ENCODE results near the gene ISYNA1. TPM values are rescaled to one million over a fixed set of nuclear protein-coding genes. Genes with fewer than 3 reads are reported as not detected.

Gene ISYNA1
- total and polyA plus RNA-seq, 2 experiments from 2014 or later, result 191 to 208 TPM

- TF ChIP-seq, protein P1, sequence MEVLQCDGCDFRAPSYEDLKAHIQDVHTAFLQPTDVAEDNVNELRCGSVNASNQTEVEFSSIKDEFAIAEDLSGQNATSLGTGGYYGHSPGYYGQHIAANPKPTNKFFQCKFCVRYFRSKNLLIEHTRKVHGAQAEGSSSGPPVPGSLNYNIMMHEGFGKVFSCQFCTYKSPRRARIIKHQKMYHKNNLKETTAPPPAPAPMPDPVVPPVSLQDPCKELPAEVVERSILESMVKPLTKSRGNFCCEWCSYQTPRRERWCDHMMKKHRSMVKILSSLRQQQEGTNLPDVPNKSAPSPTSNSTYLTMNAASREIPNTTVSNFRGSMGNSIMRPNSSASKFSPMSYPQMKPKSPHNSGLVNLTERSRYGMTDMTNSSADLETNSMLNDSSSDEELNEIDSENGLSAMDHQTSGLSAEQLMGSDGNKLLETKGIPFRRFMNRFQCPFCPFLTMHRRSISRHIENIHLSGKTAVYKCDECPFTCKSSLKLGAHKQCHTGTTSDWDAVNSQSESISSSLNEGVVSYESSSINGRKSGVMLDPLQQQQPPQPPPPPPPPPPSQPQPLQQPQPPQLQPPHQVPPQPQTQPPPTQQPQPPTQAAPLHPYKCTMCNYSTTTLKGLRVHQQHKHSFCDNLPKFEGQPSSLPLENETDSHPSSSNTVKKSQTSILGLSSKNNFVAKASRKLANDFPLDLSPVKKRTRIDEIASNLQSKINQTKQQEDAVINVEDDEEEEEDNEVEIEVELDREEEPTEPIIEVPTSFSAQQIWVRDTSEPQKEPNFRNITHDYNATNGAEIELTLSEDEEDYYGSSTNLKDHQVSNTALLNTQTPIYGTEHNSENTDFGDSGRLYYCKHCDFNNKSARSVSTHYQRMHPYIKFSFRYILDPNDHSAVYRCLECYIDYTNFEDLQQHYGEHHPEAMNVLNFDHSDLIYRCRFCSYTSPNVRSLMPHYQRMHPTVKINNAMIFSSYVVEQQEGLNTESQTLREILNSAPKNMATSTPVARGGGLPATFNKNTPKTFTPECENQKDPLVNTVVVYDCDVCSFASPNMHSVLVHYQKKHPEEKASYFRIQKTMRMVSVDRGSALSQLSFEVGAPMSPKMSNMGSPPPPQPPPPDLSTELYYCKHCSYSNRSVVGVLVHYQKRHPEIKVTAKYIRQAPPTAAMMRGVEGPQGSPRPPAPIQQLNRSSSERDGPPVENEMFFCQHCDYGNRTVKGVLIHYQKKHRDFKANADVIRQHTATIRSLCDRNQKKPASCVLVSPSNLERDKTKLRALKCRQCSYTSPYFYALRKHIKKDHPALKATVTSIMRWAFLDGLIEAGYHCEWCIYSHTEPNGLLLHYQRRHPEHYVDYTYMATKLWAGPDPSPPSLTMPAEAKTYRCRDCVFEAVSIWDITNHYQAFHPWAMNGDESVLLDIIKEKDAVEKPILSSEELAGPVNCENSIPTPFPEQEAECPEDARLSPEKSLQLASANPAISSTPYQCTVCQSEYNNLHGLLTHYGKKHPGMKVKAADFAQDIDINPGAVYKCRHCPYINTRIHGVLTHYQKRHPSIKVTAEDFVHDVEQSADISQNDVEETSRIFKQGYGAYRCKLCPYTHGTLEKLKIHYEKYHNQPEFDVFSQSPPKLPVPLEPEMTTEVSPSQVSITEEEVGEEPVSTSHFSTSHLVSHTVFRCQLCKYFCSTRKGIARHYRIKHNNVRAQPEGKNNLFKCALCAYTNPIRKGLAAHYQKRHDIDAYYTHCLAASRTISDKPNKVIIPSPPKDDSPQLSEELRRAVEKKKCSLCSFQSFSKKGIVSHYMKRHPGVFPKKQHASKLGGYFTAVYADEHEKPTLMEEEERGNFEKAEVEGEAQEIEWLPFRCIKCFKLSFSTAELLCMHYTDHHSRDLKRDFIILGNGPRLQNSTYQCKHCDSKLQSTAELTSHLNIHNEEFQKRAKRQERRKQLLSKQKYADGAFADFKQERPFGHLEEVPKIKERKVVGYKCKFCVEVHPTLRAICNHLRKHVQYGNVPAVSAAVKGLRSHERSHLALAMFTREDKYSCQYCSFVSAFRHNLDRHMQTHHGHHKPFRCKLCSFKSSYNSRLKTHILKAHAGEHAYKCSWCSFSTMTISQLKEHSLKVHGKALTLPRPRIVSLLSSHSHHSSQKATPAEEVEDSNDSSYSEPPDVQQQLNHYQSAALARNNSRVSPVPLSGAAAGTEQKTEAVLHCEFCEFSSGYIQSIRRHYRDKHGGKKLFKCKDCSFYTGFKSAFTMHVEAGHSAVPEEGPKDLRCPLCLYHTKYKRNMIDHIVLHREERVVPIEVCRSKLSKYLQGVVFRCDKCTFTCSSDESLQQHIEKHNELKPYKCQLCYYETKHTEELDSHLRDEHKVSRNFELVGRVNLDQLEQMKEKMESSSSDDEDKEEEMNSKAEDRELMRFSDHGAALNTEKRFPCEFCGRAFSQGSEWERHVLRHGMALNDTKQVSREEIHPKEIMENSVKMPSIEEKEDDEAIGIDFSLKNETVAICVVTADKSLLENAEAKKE (CRISPR knock-in tag; IDR thresholded peaks at IDR 0.05), result no peak
These were observed 52.6 kb downstream of the ISYNA1 start (continued) for GRCh38 chr19:18385359-18385674.

DNA sequence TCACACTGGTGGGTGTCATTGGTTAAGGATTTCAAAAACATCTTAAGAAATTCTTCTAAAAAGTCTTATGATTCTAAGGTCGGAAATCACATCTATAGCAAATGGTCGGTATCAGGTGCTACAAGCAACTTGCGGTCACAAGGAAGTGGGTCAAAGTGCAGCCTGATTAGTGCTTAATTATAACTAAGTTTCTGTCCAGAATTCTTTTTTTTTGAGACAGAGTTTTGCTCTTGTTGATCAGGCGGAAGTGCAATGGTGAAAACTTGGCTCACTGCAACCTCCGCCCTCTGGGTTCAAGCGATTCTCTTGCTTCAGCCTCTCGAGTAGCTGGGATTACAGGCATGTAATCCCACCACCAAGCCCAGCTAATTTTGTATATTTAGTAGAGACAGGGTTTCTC lies 53.2 kb downstream of the ISYNA1 start:
- H3K27ac ChIP-seq (ENCODE audit: low read depth), result no peak overlapping the region
- no peak for DNase-seq (ENCODE audit: low spot score)
- H3K9me2 ChIP-seq (ENCODE audit: insufficient read depth), result no peaks in the 10 kb centered on the region
- Mint-ChIP-seq H3K4me3 (no peak overlapping the region), H3K36me3 (ENCODE audit: low read depth) (peaks cover 8% of the 10 kb centered on the region), H3K27ac (no peak overlapping the region), H3K27me3 (ENCODE audit: insufficient read depth, low read depth, poor library complexity) (peaks cover 35% of the 10 kb centered on the region), H3K4me1 (peaks cover 19% of the 10 kb centered on the region), H3K9me3 (no peaks in the 10 kb centered on the region)
- peaks cover 20% of the 10 kb centered on the region for H3K27me3 ChIP-seq (ENCODE audit: insufficient read depth)
- H2AFZ ChIP-seq, result no peak overlapping the region
- no peaks in the 10 kb centered on the region for H3K79me2 ChIP-seq (replicated peaks; ENCODE audit: insufficient read depth)
- H3K4me3 ChIP-seq, result no peak overlapping the region
- no peak overlapping the region for H3K4me2 ChIP-seq
- H3K4me1 ChIP-seq (ENCODE audit: insufficient read depth), result peaks cover 9% of the 10 kb centered on the region
- H4K20me1 ChIP-seq (replicated peaks; ENCODE audit: insufficient read depth), result no peaks in the 10 kb centered on the region
- no peaks in the 10 kb centered on the region for H3K36me3 ChIP-seq (ENCODE audit: insufficient read depth)
- H3F3A ChIP-seq (replicated peaks; ENCODE audit: low read depth), result peaks cover 27% of the 10 kb centered on the region
- no peak for ATAC-seq
- TF ChIP-seq, protein P2, sequence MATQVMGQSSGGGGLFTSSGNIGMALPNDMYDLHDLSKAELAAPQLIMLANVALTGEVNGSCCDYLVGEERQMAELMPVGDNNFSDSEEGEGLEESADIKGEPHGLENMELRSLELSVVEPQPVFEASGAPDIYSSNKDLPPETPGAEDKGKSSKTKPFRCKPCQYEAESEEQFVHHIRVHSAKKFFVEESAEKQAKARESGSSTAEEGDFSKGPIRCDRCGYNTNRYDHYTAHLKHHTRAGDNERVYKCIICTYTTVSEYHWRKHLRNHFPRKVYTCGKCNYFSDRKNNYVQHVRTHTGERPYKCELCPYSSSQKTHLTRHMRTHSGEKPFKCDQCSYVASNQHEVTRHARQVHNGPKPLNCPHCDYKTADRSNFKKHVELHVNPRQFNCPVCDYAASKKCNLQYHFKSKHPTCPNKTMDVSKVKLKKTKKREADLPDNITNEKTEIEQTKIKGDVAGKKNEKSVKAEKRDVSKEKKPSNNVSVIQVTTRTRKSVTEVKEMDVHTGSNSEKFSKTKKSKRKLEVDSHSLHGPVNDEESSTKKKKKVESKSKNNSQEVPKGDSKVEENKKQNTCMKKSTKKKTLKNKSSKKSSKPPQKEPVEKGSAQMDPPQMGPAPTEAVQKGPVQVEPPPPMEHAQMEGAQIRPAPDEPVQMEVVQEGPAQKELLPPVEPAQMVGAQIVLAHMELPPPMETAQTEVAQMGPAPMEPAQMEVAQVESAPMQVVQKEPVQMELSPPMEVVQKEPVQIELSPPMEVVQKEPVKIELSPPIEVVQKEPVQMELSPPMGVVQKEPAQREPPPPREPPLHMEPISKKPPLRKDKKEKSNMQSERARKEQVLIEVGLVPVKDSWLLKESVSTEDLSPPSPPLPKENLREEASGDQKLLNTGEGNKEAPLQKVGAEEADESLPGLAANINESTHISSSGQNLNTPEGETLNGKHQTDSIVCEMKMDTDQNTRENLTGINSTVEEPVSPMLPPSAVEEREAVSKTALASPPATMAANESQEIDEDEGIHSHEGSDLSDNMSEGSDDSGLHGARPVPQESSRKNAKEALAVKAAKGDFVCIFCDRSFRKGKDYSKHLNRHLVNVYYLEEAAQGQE (IDR thresholded peaks at IDR 0.05; ENCODE audit: unreplicated experiment), result no peak
- TF ChIP-seq CTCF (conservative IDR thresholded peaks at IDR 0.05; ENCODE audit: low read depth in 2 of 2), result no peak
- no peak for TF ChIP-seq CREB1 (CRISPR knock-in tag; IDR thresholded peaks at IDR 0.05; ENCODE audit: low read depth)
- no peak for TF ChIP-seq EZH2phosphoT487 (IDR thresholded peaks at IDR 0.05; ENCODE audit: unreplicated experiment)
- TF ChIP-seq STAT1 (IDR thresholded peaks at IDR 0.05; ENCODE audit: unreplicated experiment), result no peak
- no peak for TF ChIP-seq NANOG (IDR thresholded peaks at IDR 0.05; ENCODE audit: borderline replicate concordance)
